Measurements from ENCODE around the gene CLASRP. TPM values are rescaled to one million over a fixed set of nuclear protein-coding genes. Genes with fewer than 3 reads are reported as not detected.
"Not testable (repeated sequence)": the region's sequence is repeated elsewhere in the genome, so short reads cannot be mapped to it uniquely, and the experiment has no call there.

The CLASRP gene
- total RNA-seq, 1 donor from 2014 or later: 58.1 TPM

- DNase-seq (ENCODE audit: low read depth): no peak
- no peak for TF ChIP-seq CTCF (conservative IDR thresholded peaks at IDR 0.05; ENCODE audit: low read depth, low read length)
- no peak overlapping the region for H3K4me3 ChIP-seq (ENCODE audit: low read depth, low read length)
Measured at GRCh38 chr19:44998025-44998424, 40.8 kb upstream of the CLASRP start.

GRCh38 chr19:44999131-44999925 is 39.5 kb upstream of the CLASRP start:
- not testable (repeated sequence) for H3K4me3 ChIP-seq (ENCODE audit: low read depth, low read length); DNase-seq (ENCODE audit: low read depth)

DNA sequence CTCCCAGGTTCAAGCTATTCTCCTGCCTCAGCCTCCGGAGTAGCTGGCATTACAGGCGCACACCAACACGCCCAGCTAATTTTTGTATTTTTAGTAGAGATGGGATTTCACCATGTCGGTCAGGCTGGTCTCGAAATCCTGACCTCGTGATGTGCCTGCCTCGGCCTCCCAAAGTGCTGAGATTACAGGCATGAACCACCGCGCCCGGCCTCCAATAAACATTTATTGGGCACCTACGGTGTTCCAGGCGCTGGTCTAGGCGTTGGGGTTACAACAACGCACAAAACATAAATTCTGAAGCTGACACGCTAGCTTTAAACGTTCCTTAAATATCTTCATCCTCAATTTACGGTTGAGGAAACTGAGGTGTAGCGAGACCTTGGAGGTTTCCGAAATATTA is 38.2 kb upstream of the CLASRP start:
- not testable (repeated sequence) for DNase-seq (ENCODE audit: low read depth)
- H3K4me3 ChIP-seq (ENCODE audit: low read depth, low read length): peak overlapping the region; percentile 44

DNA sequence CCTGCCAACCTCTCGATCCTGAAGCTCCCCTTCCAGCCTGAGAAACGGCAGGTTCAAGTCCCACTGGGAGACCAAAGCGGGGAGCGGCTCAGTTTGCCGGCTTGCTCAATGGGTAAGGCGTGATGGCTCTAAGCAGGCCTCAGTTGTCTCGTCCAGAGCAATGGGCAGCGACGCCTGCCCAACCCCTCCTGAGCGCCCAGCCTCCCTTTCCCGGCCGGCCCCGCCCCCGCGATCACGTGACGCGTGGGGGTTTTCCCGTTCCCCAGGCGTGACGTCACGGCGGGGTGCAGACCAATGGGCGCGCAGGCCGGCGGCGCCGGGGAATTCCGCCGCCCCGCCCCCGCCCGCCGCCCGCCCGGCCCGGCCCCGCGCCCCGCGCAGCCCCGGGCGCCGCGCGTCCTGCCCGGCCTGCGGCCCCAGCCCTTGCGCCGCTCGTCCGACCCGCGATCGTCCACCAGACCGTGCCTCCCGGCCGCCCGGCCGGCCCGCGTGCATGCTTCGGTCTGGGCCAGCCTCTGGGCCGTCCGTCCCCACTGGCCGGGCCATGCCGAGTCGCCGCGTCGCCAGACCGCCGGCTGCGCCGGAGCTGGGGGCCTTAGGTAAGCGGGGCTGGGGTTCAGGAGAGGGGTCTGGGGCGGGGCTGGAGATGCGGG is 37.6 kb upstream of the CLASRP start, which contains the start of gene RELB:
Gene RELB (plus strand): TSS at position 378 of the 653 bp plus-strand sequence. CDS start 116 bp downstream, at position 494.
- no peak for TF ChIP-seq CTCF (conservative IDR thresholded peaks at IDR 0.05; ENCODE audit: low read depth, low read length)
- DNase-seq (ENCODE audit: low read depth): no peak
- H3K4me3 ChIP-seq (ENCODE audit: low read depth, low read length): peak within 1 kb of the TSS; percentile 84

DNA sequence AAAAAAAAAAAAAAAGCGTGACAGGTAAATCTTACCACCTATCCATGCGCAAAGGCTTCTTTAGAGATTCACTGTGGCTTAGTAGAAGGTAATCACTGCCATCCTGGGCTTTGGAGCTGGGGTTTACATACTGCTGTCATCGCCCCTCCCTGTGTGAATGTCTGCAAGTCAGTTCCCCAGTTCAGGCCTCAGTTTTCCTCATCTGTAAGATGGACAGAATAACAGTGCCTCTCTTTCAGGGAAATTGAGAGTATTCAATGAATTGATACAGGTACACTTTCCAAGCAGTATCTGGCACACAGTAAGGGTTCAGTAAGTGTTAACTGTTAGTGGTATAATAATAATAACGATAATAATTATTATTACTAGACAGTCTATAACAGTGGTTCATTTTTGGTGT is 35.4 kb upstream of the CLASRP start:
- TF ChIP-seq CTCF (conservative IDR thresholded peaks at IDR 0.05; ENCODE audit: low read depth, low read length): no peak
- no peak for DNase-seq (ENCODE audit: low read depth)
- H3K4me3 ChIP-seq (ENCODE audit: low read depth, low read length): no peak overlapping the region

GRCh38 chr19:45005787-45006186 is 33.1 kb upstream of the CLASRP start:
- TF ChIP-seq CTCF (conservative IDR thresholded peaks at IDR 0.05; ENCODE audit: low read depth, low read length): no peak
- DNase-seq (ENCODE audit: low read depth): no peak
- no peak overlapping the region for H3K4me3 ChIP-seq (ENCODE audit: low read depth, low read length)

GRCh38 chr19:45008552-45008951 is 30.3 kb upstream of the CLASRP start:
- H3K4me3 ChIP-seq (ENCODE audit: low read depth, low read length): no peak overlapping the region
- TF ChIP-seq CTCF (conservative IDR thresholded peaks at IDR 0.05; ENCODE audit: low read depth, low read length): no peak
- no peak for DNase-seq (ENCODE audit: low read depth)

All from epithelial cell of proximal tubule (primary cell).